RPMI8226 (cell line): ENCODE data around the gene TRMT1.

Experiments used
- DNase-seq: peaks from one replicate; pipeline ENCODE4 v3.0.0-alpha.2; 2015

The TRMT1 gene

DNA sequence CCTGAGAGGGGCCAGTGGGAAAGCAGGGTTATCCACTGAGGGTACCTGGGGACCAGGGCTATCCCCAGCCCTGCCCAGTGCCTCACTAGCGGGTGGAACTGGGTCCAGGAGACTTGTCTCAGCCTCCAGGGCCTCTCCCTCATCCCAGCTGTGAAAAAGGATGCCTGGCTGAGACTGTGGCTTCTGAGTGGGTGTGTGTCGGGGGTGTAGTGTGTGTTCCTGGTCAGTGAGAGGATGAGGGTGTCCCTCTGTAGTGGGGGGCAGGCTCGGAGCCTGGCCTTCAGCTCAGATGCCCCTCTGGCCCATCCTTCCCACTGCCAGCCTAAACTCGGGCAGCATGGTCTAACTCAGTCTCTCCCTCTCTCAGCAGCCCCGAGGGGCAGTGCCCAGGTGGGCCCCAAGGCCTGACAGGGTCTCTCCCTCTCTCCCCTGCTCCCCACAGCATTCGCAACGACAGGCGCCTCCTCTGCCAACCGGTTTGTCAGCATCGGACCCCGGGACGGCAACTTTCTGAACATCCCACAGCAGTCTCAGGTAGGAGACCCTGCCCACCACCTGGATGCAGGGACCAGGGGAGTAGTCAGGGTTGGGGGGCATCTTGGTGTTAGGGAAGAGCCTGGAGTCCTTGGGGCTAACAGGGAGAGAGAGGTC, 26.6 kb downstream of the TRMT1 start:
- no peak for DNase-seq

GRCh38 chr19:13089139-13089856, 27.2 kb downstream of the TRMT1 start:
- DNase-seq, result peak; percentile 66

GRCh38 chr19:13087795-13088537, 28.6 kb downstream of the TRMT1 start:
- no peak for DNase-seq

DNA sequence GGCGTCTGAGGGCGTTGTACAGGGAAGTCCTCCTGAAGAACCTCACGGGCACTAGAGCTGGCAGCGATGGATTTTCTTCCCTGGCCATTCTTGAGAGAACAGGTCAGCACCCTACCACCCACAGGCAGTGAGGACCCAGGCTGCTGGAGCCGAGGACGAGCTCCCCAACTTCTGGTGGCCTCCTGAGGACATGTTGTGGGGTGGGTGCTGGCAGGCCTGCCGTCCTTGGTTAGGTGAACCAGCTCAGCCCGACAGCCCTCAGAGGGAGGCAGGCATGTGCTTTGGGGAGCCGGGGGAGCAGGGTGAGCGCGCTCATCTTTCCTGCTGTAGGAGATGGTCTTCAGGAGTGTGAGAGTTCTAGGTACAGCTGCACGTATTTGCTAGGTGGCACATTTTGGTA, 29.2 kb downstream of the TRMT1 start:
- DNase-seq, result no peak

GRCh38 chr19:13086341-13086740, 30.2 kb downstream of the TRMT1 start:
- DNase-seq, result no peak

GRCh38 chr19:13085666-13086065, 30.9 kb downstream of the TRMT1 start:
- DNase-seq, result no peak

DNA sequence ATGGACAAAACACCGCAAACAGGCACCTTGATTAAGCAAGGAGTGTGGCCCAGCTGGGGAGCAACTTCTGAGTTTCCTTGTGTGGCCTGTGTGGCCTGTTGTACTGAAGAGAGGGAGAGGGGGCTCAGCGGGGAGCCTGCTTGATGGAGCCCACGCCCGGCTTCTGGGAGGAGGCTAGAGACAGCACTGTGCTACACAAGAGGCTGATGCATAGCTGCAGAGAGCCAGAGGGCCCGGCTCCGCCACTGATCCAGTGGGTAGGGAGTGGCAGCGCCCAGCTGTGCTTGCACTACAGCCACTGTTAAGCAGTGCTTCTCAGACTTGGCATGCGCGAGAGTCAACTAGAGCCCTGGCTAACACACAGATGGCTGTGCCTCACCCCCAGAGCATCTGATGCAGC, 32.9 kb downstream of the TRMT1 start:
- no peak for DNase-seq

DNA sequence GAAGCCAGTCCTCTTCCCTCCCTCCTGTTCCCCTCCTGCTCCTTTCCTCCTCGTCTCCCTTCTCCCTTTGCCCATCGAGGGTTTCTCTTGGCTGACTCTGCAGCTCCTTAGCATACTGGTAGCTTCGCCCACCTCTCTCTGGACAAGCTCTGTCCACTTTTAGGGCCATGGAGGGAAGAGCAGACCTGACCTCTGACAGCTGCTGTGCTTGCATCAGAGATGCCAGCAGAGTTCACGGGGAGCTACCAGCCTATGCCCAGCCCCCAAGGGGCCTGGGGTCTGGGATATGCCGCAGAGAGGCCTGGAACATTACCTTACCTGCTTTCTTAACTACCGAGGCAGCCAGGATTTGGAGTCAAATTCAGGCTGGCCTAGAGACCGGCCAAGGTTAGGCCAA, 33.5 kb downstream of the TRMT1 start:
- DNase-seq, result no peak

DNA sequence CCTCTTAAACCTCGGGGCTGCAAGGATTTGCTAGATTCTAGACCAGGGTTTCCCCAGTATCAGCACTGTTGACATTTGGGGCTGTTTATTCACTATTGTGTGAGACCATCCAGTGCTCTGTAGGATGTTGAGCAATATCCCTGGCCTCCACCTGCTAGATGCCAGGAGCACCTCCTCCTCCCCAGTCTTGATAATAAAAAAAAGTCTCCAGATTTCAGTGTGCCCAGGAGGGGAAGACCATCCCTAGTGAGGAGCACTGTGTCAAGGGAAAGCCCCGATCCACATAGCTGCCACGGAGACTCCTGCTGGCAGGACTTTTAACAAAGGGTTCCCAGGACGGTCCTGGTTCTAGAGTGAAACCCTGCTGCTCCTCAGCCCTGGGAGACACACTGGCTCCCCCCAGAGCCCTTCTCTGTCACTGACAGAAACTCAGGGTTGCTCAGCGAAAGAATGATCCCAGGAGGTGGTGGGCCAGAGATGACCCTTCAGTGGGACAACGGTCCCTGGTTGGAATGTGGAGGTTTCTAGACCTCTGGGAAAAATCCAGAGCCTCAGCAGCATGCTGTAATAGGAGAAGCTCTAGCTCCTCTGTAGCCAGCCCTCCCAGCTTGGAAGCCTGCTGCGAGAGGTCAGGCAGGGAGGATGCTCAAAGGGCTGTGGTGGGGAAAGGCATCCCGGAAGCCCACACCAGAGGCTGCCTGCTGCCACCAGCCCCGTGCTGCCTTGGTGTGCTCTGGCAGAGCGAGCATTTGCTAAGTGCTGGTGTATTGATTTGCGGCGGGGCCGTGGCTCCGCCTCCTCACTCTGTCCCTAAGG, 34.1 kb downstream of the TRMT1 start:
- no peak for DNase-seq

DNA sequence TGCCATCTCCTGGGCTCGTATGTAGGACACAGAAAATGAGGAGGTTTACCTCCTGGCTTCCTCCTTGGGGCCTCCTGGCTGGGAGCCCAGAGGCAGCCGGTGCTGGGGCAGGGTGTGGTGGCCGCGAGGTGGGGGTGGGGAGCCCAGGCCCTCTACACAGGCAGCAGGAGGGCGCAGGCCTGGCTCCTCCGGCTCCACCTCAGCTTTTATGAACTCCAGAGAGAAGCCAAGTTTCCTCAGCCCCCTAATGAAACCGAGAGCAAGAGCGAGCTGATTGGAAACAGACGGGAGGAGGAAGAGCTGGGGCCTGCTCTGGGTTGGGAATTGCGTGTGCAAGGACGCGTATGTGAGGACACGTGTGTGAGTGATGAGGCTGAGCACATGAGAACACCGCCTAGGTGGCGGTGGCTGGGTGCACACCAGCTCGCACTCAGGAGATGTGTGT, 37.0 kb downstream of the TRMT1 start:
- DNase-seq, result peak; percentile 69

DNA sequence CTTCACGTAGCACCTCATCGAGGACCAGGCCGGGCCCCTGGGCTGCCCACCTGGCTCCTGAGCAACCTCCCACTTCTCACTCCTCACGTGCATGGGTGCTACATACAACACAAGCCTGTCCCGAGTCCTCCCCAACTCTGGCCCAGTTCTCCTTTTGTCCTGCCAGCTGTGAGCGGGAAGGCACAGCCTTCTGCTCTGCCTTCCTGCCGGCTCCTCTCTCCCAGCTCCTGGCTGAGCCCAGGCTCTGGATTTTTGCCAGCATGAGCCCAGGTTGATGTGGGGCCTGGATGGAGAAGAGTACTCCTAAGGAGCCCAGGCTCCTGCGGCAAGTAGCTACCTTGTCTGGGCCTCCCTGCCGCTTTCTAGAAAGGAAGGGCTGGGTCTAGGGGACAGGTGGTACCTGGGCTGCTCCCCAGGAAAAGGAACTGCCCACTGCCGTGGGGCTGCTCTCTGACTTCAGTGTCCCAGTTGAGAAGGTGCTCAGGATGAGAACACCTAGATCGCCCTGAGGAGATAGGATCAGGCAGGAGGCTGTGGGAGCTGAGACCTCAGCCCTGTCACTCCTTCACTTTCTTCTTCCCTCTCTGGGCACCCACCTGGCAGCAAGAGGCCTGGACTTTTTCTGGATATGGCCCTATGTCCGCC, 37.5 kb downstream of the TRMT1 start:
- no peak for DNase-seq

GRCh38 chr19:13078381-13078780, 38.2 kb downstream of the TRMT1 start:
- DNase-seq, result no peak

DNA sequence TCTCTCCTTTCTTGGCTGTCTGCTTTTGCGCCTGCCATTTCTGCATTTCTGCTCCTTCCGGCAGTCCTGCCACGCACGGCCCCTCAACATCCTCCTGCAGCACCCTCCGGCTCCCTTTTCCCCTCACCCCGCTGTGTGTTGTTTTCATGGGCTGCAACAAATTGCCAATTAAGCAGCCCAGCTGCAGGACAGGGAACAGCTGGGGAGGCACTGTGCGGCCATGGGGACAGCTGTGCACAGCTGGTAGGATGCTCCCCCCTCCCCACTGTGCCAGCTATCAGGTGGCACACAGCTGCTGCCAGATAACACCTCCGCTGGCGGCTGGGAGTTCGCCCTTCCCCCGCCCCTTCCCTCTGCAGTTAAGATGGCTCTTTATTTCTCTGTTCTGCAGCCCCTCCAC, 39.3 kb downstream of the TRMT1 start:
- peak; percentile 72 for DNase-seq

- no peak for DNase-seq
Measured at GRCh38 chr19:13076787-13077186, 39.8 kb downstream of the TRMT1 start.

DNA sequence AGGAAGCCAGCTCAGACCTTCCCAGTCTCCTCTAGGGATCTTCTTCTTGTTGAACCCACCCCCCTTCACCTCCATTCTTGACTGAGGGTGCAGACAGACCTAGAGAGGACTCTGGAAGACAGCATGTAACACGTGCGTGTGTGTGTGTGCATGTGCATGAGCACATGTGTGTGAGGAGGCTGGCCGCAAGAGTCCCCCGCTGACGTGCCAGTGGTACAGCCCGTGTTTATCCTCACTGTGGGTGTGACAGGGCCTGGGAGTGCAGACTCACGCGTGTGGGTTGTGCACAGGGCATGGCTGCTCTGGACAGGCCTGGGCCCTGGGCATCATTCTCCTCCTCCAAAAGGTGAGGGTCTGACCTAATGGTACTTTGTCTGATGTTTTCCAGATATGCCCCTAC, 40.2 kb downstream of the TRMT1 start:
- DNase-seq, result no peak

DNA sequence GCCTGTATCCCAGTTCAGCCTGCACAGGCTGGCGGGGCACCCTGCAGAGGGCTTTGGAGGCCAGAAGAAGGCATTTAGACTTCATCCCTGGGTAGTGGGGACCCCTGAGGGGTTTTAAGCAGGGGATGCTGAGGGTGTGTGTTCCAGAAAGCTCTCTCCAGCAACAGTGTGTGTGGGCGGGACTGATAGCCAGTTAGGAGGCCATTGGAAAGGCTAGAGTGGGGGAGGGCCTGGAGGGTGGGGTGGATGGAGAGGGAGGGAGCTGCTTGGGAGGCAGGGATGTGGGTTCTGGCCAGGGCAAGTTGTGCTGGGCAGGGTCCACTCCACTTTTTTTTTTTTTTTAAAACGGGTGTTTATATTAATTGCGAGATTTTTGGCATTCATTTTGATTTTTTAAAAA, 42.2 kb downstream of the TRMT1 start:
- no peak for DNase-seq

DNA sequence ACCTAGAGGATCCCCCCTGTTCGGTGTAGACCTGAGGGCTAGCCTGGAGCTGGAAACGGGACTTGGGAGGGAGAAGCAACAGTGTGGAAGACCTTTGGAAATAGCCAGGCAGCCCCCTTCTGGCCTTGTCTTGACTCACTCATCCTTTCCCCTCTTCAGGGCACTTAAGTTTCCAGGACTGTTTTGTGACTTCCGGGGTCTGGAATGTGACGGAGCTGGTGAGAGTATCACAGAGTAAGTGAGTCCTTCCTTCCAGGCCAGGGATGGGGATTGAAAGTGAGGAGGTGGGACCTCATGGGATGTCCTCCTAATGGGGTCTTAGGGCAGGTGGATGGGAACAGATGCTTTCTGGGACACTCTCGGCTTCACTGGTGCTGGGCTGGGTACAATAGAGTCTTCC, 43.3 kb downstream of the TRMT1 start:
- no peak for DNase-seq

DNA sequence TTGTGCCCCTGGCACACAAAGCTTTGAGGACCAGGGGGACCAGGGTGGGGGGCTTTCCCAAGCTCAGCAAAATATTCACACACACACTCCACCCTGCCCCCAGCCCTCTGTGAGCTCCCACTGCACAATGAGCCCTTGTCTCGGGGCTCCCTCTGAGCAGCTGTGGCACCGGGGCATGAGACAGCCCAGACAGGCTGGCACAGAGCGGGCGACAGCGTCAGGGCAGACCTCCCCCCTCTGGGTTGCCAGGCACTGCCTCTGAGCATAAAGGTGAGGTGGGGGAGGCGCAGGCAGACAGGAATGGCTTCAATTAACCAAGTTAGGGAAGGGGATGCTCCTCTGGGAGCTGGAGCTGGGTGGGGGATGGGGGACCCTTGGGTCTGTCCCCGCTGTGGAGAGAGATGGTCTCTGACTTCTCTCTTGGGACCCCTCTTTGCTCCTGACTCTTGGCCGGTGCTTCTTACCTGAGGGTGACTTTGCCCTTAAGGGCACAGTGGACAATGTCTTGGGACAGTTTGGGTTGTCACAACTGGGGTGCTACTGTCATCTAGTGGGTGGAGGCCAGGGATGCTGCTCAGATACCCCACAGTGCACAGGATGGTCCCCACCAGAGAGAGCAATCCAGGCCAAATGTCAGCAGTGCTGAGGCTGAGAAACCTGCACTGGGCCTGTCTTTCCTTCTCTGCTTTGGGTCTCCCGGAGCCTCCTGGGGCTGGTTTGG, 44.2 kb downstream of the TRMT1 start:
- no peak for DNase-seq

DNA sequence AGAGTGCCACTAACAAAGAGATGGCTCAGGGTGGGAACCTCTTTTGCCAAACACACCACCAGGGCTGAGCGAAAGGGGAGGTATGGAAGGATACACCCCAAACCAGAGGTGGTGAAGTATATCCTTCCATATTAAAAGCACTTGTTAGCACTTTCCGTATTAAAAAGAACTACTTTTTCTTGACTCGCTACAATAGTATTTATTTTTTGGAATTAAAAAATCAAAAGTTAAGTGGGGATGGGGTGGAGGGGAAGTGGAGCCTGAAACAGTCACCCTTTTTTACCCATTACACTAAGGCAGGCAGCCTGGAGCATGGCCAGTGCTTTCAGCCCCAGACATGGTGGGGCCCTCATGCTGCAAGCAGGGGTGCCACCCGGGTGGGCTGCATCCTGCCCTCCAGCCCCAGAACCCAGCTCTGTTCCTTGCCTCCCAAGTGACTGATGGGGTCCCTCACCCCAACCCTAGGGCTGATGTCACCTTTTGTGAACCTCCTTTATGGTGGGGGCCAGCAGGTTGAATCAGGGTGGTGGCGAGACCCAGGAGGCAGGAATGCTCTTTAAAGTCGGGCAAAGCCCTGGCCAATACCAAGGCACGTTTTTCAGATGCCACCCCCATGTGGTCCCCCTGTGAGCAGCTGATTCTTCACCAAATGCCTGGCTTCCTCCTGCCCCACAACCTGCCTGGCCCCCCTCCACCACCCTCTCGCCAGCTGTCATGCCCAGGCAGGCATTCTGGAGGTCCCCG, 44.9 kb downstream of the TRMT1 start:
- no peak for DNase-seq

DNA sequence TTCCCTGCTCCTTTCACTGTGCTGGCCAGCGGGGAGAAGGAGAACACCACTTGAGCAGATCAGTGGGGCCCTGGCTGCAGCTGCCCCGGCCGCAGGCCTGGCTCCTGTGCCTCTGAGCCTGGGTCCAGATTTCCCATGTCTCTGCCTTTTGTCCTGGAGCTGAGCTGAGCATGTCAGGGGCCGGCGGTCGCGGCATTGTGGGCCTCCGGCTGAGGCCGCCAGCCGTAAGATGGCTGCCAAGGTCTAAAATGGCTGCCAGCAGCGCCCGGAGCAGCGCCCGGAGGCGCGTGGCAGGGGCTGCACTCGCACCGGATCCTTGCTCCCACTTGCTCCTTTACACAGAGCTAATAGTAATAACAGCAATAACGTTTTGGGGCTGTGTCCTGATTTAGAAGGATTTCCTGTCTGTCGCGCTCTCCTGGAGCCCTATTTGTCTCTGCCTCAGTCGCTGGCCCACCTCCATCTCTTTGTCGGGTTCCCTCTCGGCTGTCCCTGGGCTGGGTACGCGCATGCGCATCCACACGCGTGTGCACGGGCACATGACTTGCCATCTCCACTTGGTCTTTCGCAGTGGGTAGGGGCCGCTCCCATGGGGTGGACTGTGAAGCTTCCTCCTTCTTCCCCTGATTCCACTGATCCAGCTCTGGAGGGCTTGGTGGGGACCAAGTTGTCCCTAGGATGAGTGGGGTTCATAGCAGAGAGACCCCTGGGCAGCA, 46.0 kb downstream of the TRMT1 start:
- DNase-seq, result no peak
